Skin of body (tissue), 2 donors: Measurements from ENCODE around the gene HDAC4. TPM values are rescaled to one million over a fixed set of nuclear protein-coding genes. Genes with fewer than 3 reads are reported as not detected.

Source experiments
- DNase-seq: peaks from one replicate; lab custom pipeline; 2025; lab: John Stamatoyannopoulos, UW
- total RNA-seq: library from RNA; depleted of rRNA; stranded (reverse); fragments of >200 nt; gene quantifications from one replicate; pipeline ENCODE4 v1.2.3, GENCODE V29; 2014

The HDAC4 gene
- total RNA-seq, 1 donor from 2014 or later: 22.8 TPM

DNA sequence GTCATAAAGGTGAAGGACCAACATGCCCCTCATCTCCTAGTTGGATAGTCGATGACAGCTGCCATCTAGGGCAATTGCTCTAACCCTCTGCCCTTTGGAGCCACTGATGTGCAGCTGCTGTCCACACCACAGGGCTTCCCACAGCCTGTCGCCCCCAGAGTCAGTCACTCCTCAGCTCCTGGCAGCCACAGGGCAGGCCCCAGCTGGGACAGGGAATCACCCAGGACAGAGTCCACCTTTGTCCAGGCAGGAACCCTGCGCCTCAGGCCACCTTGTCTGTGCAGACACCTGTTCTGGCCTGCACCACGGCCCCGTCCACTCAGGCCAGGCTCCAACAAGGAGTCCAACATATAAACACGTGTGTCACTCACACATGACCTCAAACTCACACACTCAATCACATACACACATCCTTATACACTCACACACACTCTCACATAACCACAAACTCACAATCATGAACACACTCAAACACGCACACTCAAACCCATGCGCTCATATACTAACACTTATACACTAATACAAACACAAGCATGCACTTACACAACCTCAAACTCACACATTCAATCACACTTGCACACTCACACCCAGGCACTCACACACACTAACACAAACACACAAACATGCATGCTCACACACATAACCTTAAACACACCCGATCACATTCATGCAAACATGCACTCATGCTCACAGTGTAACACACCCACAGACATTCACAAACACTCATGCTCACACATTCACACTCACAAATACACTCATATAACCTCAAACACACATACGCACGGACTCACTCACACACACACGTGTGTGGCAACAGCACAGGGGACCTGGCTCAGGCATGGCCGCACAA is 29.7 kb downstream of the HDAC4 start:
- no peak for DNase-seq

DNA sequence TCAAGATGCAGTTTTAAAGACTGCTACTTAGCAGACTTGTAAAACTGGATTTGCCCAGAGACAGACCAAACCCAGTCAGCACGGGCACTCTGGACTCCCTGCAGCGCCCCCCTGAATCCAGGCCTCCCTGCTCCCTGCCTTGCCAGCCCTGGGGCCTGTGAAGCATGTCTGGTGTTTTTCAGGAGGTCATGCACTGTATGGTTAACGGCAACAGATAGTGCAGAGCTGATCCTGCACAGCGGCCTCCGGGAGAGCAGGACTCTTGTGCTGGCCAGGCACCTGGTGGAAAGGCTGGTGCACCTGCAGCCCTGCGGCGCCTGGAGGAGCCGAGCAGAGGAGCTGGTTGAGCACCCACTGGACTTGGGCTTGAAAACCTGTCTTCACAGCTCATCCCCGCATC is 30.4 kb downstream of the HDAC4 start:
- DNase-seq: no peak

DNA sequence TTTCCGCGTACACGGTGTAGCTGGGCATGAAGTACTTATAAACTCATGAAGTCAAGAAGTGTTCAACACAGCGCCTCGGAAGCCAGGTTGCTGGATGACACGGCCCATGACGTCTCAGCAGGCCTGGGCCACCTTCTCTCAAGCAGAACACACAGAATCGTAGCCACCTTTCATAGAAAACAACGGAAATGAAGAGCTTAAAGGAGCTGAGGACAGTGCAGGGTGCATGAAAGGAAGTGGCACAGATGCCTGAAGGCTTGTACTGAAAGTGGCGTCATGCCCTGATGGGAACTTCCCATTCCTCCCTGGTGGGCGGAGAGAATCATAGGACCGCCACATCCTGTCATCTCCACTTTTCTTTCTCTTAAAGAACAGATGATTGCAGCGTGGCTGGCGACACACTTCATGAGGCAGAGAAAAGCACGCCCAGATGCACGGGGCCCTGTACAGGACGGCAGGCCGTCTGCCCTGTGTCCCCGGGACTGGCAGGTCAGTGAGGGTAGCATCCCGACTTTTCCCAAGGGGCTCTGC is 31.1 kb downstream of the HDAC4 start:
- DNase-seq: peak; percentile 58

DNA sequence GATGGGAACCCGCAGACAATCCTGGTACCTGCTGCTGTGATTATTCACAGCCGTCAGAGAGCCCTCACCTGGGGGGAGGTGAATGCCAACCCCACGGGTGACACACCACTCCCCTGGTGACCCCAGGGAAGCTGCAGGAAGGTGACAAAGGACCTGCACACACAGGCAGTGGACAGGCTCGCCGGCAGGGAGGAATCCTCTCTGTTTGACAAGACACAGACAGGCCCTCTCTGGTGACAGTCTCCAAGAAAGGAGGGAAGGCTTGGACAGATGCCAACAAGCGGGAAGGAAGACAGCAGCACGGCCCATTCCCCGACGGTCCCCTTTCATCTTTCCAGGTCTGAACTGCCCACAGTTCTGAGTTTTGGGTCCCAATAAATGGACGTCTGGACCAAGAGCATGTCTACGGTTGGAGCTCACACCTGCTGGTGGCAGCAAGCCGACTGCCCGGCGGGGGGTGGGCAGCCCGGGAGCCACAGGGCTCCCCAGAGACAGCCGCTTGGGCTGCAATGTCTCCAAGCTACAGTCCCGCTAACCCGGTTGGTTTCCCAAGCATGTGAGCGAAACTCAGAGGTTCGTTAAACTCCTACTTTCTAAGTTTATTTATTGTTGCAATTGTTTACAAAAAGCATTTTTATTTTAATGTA is 31.8 kb downstream of the HDAC4 start:
- DNase-seq: no peak

DNA sequence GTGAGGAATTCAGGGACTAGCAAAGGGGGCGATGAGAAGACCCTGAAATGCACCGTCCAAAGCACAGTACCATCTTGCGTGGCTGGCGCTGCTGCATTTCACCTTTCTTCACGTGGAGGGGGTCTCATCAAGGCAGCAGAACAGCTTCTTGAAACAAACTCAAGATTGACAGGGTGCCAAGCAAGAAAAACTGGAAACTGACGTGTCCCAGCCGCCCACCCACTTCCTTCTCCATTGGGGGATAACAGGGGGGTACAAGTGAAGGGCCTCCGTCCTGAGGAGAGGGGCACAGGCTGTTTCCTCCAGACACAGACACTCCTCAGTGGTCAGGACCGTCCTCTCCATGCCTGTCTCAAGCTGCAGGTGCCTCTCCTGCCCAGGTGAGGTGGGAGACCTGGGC is 32.5 kb downstream of the HDAC4 start:
- DNase-seq: no peak

DNA sequence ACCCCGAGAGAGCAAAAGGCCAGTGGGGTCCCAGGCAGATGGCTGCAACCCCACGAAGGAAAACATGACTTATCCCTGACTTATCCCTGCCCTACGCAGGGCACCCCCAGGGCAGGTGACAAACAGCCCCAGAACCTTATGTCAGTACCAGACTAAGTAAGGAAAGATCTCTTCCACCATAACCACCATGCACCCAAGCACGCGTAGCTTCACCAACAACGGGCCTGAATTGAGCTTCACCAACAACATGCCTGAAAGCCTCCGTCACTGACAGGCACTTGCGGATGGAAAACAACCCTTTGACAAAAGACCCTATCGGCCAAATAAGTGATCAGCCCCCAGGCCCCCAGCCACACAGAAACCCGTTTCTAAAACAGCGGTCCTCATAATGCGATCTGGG is 34.1 kb downstream of the HDAC4 start:
- DNase-seq: no peak

DNA sequence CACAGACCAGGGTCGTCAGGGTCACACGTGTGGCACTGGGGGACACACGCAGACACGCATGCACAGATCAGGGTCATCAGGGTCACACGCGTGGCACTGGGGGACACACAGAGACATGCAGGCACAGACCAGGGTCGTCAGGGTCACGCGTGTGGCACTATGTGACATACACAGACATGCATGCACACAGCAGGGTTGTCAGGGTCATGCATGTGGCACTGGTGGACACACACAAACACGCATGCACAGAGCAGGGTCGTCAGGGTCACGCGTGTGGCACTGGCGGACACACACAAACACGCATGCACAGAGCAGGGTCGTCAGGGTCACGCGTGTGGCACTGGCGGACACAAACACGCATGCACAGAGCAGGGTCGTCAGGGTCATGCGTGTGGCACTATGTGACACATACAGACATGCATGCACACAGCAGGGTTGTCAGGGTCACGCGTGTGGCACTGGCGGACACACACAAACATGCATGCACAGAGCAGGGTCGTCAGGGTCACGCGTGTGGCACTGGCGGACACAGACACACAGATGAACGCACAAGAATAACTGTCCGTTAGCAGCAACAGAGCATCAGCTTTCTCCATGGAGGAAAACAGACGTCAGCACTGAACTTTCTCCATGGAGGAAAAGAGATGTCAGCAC is 34.9 kb downstream of the HDAC4 start:
- DNase-seq: no peak

DNA sequence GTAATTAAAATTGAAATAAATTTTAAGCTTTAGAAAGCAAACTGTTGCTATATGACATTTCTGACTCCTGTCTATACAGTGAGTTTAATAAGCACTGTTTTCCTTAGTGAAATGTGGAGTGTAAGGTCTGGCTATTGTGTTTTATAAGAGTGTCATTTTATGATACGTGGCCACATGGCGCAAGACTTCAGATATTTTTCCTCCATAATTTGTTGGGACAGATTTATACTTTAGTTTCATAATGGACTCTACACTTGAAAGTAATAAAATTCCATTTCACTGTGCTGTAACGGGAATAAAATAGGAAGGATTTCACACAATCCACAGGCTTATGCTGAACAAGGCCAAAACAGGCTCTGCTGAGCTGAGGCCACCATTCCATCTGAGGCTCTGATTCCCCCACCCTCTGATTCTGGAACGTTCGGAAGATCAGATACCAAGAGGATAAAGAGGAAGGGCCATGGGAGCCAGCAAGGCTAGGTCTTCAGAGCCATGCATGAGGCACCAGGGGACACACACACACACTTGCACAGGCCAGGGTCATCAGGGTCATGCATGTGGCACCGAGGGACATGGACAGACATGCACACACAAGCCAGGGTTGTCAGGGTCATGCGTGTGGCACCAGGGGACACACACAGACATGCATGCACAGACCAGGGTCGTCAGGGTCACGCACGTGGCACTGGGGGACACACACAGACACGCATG is 35.6 kb downstream of the HDAC4 start:
- DNase-seq: no peak

DNA sequence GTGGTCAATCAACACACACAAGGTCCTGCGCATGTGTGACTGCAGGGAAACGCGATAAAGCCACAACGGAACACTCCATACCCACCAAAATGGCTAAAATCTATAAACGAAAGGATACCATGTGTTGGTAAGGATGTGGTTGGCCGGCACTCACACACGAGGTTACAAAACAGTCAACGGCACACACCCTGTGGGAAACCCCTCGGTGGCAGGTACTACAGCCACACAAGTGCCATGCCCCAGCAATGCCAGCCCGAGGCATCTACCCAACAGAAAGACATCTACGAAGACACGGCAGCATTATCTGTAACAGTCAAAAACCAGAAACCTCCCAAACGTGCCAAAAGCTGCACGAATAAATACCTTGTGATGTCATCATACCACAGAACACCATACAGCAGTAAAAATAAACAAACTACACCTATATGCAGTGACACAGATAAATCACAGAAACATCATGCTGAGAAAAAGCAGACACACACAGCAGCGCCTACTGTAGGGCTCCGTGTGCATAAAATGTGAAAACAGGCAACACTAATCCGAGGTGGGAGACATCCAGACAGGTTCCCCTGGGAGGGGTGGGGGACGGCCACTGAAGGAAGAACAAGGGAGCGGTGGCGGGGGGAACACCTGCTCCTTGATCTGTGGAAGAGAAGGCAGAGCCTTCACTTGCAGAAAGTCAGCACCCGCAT is 36.7 kb downstream of the HDAC4 start:
- DNase-seq: no peak

DNA sequence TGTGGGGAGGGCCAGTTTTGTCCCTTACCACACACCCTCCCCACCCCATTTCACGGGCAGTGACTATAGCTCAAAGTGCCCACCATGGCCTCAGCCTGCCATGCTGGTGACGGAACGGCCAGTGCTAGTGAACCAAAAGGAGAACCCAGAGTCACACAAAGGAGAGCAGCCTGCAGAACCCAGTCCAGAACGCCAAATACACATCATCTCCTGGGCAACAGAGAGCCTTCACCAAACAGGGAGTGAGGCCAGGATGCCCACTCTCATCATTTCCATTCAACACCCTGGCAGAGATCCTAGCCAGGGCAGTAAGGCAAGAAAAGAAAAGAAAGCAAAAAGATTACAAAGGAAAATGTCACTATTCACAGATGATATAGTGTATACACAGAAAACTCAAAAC is 38.3 kb downstream of the HDAC4 start:
- DNase-seq: no peak

DNA sequence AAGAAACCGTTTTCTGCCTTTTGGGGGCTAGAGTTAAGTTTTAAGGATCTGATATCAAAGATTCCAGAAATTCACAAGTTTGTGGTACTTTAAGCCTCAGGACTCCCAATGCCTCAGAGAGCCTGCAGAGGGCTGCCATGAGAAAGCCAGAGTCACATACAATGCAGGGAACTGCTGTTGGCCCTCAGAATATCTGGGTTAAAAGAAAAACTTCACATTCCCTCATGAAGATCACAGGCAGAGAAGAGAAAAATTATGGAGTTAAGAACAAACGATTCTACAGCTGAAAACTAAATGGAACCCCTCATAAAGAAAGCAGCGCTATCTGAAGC is 39.5 kb downstream of the HDAC4 start:
- peak; percentile 37 for DNase-seq

DNA sequence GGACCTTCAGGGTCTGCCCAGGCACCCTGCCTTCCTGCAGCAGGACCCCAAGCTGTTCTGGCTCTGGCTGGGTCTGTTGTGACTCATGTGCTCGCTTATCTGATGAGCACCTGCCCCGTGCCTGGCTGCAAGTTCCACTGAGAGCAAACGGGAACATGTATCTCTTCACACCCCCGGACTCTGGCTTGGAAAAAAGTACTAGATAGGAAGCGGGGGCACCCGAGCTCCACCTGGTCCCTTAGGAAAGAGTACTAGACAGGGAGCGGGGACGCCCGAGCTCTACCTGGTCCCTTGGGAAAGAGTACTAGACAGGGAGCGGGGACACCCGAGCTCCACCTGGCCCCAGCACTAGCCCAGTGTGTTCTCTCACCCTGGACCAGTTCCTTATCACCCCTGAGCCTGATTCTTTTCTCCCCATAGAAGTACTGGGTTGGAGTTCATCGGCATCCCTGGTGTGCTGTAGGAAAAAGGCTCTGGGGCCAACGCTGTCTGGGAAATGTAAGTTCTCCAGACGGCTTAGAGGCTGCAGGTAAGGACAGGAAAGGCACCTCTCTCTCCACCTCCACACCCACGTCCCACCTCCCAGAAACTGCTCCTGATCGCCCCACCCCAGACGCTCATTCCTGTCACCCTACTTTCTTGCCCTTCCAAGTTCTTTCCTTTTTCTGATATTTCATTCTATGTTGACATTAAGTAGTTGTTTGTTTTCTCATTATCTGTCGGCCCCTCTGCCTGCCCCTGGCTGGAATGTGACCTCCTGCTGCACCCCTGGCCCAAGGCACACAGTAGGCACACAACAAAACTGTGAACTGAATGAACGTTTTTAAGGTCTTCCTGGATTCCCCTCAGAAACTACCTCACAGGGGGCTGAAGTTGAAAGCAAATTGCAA is 40.2 kb downstream of the HDAC4 start:
- no peak for DNase-seq

DNA sequence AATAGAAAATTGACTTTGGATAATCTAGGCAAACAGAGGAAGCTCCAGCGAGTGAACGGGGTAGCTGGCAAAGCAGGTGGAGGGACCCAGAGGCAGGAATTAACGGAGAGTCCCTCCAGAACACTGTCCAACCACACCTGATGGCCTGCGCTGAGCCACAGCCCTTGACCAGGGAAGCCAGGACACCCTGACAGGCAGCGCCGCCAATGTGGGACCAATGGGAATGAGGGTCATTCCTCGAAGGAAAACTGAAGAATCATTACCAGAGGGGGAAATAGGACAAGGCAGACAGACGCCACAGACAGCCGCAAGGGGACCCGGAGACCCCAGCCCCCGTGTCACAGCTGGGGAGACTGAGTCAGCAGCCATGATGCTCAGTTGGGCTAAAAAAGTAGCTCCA is 40.8 kb downstream of the HDAC4 start:
- no peak for DNase-seq

DNA sequence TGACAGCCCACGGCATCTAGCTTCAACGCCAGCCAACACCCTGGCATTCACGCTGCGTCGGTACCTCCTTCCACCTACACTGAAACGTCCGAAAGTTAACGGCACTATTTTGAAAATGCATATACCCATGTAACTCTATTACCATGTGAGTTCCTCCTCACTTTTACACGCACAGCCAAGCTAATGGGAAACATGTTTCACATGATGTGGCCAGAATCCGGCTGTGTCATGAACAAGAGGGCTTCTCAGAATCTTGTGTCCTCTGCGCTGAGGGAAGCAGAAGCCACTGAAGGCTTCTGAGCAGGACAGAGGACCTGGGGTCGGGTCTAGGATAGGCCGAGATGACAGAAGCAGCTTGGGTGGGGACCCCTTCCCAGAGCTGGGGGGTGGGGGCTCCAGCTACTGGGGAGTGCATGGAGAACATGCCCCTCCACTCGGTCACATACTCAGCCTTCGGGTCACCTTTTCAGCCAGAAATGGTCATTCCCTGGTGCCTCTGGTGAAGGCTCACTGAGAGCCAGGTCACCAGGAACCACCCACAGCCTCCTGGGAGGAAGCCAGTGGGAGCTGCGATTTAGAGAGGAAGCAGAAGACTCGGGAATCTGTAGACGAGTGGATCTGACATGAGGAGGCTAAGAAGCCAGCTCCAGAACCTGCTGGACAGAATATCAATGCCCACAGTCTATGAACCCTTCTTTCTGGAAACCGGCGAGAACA is 41.5 kb downstream of the HDAC4 start:
- peak; percentile 67 for DNase-seq

DNA sequence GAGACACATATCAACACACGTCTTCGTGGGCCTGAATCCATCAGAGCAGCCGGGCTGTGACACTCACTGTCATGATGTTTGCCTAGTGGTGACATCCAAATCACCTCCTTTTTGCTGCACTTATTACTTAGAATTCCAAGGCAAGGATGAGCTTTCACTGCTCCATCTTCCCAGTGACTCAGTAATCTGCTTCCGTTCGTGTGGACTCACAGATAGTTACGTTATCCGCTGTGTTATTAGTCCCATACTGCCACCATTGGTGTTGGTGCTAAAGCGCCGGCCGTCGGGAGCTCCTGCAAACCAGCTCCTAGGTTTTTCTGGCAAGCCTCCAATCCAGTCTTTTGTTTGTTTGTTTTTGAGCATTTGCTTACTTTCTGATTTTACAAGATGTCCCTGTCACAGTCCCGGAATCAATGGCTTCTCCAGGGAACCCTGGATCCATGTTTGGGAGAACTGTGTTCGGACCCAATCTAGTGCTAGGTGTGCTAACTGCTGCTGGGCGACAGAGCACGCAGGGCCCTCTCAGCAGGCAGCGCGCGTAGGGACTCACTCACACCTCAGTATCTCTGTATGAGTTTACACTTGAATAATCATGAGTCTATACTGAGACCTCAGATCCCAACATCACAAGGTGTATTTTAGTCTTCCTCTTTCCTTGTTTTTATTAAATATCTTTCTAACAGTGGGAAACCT is 42.6 kb downstream of the HDAC4 start:
- DNase-seq: no peak

DNA sequence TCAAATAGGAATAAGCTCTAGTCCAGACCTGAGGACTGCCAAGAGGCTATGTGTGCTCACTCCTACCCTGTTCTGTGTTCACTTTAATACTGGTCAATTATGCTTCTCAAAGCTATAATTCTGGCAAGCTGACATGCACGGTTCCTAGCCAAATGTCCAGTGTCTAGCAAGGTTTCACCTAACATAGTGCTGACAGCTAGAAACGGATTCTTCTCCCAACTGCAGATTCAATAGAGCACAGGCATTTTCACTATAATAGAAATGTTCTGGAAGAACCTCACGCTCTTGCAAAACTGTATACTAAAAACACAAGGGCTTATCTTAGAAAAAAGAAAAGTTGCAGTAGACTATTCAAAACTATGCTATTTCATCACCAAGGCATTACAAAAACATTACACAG is 45.1 kb downstream of the HDAC4 start:
- DNase-seq: no peak

DNA sequence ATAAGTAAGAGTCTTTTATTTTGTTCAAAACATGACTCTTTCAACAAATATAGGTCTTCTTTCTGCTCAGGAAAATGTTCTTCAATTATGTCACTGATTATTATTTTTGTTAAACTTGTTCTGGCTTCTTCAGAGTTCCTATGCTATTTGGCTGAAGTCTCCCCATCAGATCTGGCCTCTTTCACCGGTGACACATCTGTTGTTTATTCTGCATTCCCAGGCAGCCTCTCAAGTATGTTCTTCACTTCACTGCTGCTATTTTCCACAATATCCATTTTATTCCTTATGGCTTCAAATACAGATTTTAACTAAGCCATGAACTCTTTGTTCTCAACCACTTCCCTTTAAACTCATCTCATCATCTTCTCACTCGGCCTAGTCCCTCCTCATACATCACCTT is 45.7 kb downstream of the HDAC4 start:
- DNase-seq: peak; percentile 24

DNA sequence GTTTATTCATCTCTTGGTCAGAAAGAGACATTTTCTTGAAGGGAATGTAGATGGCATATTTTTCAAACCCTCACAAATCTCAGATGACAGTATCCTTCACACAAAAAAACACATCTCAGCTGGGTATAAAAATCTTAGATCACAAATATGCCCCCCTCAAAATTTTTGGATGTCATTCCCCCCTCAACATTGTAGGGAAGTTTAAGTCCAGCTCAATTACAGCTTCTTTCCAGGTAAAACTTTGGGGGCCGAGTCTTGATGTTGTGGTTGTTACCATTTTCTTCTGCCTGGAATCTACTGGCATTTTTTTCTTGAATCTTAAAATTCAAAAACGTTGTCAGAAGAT is 46.1 kb downstream of the HDAC4 start:
- no peak for DNase-seq
